GM12872 (cell line): ENCODE results near the gene DVL1.

Experiments used
- TF ChIP-seq, protein P1 (sequence below): IDR thresholded peaks from 3 replicates; pipeline ENCODE4 v1.5.1; 2011; ENCODE audit warnings: low read depth, mild to moderate bottlenecking, low read length, moderate library complexity; ENCODE audit not compliant: insufficient read depth

DVL1 gene

GRCh38 chr1:1324524-1325287, 24.5 kb downstream of the DVL1 start, which contains the start of the genes CPTP and INTS11:
Gene CPTP (plus strand): TSS chr1:1324802. CDS start chr1:1326911, 2,109 bp downstream.
Gene INTS11 (minus strand): TSS chr1:1324660. CDS start chr1:1324608, 52 bp downstream.
- TF ChIP-seq, protein P1, sequence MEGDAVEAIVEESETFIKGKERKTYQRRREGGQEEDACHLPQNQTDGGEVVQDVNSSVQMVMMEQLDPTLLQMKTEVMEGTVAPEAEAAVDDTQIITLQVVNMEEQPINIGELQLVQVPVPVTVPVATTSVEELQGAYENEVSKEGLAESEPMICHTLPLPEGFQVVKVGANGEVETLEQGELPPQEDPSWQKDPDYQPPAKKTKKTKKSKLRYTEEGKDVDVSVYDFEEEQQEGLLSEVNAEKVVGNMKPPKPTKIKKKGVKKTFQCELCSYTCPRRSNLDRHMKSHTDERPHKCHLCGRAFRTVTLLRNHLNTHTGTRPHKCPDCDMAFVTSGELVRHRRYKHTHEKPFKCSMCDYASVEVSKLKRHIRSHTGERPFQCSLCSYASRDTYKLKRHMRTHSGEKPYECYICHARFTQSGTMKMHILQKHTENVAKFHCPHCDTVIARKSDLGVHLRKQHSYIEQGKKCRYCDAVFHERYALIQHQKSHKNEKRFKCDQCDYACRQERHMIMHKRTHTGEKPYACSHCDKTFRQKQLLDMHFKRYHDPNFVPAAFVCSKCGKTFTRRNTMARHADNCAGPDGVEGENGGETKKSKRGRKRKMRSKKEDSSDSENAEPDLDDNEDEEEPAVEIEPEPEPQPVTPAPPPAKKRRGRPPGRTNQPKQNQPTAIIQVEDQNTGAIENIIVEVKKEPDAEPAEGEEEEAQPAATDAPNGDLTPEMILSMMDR, result no peak

DNA sequence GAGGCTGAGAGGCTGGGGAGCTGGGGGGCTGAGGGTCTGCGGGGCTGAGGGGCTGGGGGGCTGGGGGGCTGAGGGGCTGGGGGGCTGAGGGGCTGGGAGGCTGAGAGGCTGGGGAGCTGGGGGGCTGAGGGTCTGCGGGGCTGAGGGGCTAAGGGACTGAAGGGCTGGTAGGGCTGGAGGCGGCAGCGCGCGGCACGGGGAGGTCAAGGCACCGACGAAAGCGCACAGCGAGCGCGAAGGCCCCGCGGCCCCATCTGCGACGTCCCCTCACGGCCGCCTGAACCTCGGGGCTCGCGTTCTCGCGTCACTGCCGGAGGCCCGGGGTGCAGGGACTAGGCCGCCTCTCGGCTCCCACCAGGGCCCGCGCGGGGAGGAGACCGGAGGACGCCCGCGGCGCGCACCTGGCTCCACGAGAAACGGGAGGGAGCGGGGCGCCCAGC, 25.1 kb downstream of the DVL1 start:
- TF ChIP-seq, protein P1, result no peak

DNA sequence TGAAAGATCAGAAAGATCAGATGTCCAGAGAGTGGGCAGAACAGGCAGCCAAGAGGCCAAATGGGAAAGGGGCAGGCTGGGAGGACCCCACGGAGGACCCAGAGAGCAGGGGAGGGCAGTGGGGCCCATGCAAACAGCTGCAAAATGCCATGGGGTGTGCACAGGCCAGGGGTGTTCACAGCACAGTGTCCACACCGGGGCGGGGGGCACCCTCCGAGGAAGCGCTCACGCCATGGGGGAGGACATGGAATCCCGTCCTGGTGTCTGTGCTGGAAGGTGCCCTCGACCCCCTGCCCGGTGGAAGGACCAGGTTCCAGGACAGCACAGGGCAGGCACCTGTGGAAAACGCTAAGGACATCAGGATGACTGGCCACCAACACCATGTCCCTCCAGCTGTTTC, 26.3 kb downstream of the DVL1 start:
- TF ChIP-seq, protein P1, result no peak

DNA sequence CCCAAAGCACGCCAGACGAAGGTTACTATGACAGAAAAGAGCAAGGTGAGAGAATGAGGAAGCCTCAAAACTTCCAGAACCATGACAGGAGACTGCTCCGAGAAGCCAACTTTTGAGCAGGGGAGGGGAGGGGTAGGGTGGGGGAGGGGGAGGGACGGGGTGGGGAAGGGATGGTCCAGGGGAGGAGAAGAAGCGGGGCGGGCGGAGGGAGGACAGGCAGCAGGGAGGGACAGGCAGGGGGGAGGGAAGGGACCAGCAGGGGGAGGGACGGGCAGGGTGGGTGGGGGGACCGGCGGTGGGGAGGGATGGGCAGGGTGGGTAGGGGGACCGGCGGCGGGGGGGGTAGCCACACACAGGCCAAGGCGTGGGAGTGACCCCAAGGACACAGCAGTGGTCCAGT, 26.8 kb downstream of the DVL1 start:
- TF ChIP-seq, protein P1, result no peak

- TF ChIP-seq, protein P1, result no peak
Measured at GRCh38 chr1:1321477-1321876, 27.7 kb downstream of the DVL1 start.

DNA sequence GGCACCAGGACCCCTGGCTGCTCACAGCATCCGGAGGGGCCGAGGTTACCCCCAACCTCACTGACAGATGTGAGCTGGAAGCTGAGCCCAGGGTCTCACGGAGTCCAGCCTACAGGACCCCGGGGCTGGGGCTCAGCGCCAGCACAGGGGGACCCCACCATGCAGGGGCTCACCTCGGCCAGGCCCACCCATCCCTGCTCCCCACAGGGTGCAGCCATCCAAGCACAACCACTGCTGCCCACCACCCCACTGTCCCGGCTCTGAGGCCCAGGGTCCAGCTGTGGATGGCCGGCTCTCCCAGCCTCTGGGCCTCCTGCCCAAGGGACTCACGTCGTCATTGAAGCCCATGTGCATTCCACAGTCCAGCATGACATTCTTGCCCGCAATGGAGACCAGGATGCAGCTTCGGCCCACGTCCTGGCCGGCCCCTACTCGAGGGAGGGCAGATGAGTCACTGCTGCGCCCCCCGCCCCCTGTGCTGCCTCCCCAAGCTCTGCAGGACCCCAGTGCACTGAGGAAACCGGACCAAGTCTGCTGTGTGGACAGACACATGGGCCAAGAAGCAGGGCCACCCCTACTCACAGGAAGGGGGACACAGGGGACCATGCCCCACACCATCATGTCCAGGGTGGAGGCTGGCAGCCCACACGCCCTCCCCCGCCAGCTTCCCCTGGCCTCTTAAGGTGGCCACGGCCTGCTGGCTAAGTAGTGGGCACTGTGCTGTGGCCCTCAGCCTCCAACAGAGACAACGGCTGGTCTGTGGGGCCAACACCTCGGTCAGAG, 28.4 kb downstream of the DVL1 start:
- TF ChIP-seq, protein P1, result no peak

- TF ChIP-seq, protein P1, result no peak
Measured at GRCh38 chr1:1319646-1319941, 29.6 kb downstream of the DVL1 start.
